Measurements from ENCODE around the gene TBC1D4.

- TF ChIP-seq, protein P1, sequence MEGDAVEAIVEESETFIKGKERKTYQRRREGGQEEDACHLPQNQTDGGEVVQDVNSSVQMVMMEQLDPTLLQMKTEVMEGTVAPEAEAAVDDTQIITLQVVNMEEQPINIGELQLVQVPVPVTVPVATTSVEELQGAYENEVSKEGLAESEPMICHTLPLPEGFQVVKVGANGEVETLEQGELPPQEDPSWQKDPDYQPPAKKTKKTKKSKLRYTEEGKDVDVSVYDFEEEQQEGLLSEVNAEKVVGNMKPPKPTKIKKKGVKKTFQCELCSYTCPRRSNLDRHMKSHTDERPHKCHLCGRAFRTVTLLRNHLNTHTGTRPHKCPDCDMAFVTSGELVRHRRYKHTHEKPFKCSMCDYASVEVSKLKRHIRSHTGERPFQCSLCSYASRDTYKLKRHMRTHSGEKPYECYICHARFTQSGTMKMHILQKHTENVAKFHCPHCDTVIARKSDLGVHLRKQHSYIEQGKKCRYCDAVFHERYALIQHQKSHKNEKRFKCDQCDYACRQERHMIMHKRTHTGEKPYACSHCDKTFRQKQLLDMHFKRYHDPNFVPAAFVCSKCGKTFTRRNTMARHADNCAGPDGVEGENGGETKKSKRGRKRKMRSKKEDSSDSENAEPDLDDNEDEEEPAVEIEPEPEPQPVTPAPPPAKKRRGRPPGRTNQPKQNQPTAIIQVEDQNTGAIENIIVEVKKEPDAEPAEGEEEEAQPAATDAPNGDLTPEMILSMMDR (IDR thresholded peaks at IDR 0.05), result no peak
- no peak for TF ChIP-seq POLR2AphosphoS5 (IDR thresholded peaks at IDR 0.05)
- TF ChIP-seq POLR2A (IDR thresholded peaks at IDR 0.05; ENCODE audit: low read depth), result no peak
- TF ChIP-seq EP300 (IDR thresholded peaks at IDR 0.05), result no peak
Measured at GRCh38 chr13:75391432-75392100, 90.4 kb downstream of the TBC1D4 start.

All from esophagus muscularis mucosa (tissue), 4 donors.